Stimulated activated CD4-positive, alpha-beta T cell treated with anti-CD3 and anti-CD28 coated beads, Interleukin-4, amount 100 ng/mL, for 48 hours (primary cell): ENCODE results near the gene NEK5.
"Not testable (repeated sequence)": the region's sequence is repeated elsewhere in the genome, so short reads cannot be mapped to it uniquely, and the experiment has no call there.

ENCODE experiments used
- DNase-seq, 2 donors: peaks; one replicate each; pipeline ENCODE4 v3.0.0-alpha.2; 2020; ENCODE audit warnings: low read depth in 2 of 2

Gene NEK5

GRCh38 chr13:52128714-52129700 lies at the start of gene NEK5:
Gene NEK5 (minus strand): TSS chr13:52129073. CDS start chr13:52127482, 1,591 bp downstream.
- DNase-seq, result peak; percentile 45 to 49

- DNase-seq, result no peak
Observed at GRCh38 chr13:52177276-52177675, 48.4 kb upstream of the NEK5 start.

GRCh38 chr13:52173970-52174369 lies 45.1 kb upstream of the NEK5 start:
- DNase-seq, result not testable (repeated sequence)

- DNase-seq, result no peak
Observed at GRCh38 chr13:52173373-52173772, 44.5 kb upstream of the NEK5 start.

GRCh38 chr13:52171686-52172085 lies 42.8 kb upstream of the NEK5 start:
- DNase-seq, result not testable (repeated sequence)

GRCh38 chr13:52170828-52171391 lies 42.0 kb upstream of the NEK5 start:
- not testable (repeated sequence) for DNase-seq

- no peak for DNase-seq
Observed at GRCh38 chr13:52169839-52170238, 41.0 kb upstream of the NEK5 start.

- DNase-seq, result no peak
Observed at GRCh38 chr13:52165411-52165810, 36.5 kb upstream of the NEK5 start.

- no peak for DNase-seq
Observed at GRCh38 chr13:52164989-52165388, 36.1 kb upstream of the NEK5 start.

GRCh38 chr13:52163878-52164277 lies 35.0 kb upstream of the NEK5 start:
- DNase-seq, result not testable (repeated sequence)

- DNase-seq, result no peak
Observed at GRCh38 chr13:52162279-52163101, 33.6 kb upstream of the NEK5 start.

GRCh38 chr13:52161181-52161646 lies 32.3 kb upstream of the NEK5 start:
- DNase-seq, result no peak

- DNase-seq, result no peak
Observed at GRCh38 chr13:52160506-52160905, 31.6 kb upstream of the NEK5 start.

- no peak for DNase-seq
Observed at GRCh38 chr13:52160053-52160452, 31.2 kb upstream of the NEK5 start.

- peak; percentile 42 to 48 for DNase-seq
Observed at GRCh38 chr13:52159159-52159982, 30.5 kb upstream of the NEK5 start, which contains the start of gene NEK3. Gene NEK3 (minus strand): TSS chr13:52159597. CDS start chr13:52156191, 3,406 bp downstream.

GRCh38 chr13:52158629-52159158 lies 29.8 kb upstream of the NEK5 start:
- DNase-seq, result no peak

- DNase-seq, result no peak
Observed at GRCh38 chr13:52156724-52157261, 27.9 kb upstream of the NEK5 start.

GRCh38 chr13:52155177-52155576 lies 26.3 kb upstream of the NEK5 start:
- no peak for DNase-seq

- DNase-seq, result no peak
Observed at GRCh38 chr13:52147225-52147624, 18.4 kb upstream of the NEK5 start.

- no peak for DNase-seq
Observed at GRCh38 chr13:52141299-52141698, 12.4 kb upstream of the NEK5 start.
